ENCODE data around the gene TMEM95.

Gene TMEM95, protein sequence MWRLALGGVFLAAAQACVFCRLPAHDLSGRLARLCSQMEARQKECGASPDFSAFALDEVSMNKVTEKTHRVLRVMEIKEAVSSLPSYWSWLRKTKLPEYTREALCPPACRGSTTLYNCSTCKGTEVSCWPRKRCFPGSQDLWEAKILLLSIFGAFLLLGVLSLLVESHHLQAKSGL

DNA sequence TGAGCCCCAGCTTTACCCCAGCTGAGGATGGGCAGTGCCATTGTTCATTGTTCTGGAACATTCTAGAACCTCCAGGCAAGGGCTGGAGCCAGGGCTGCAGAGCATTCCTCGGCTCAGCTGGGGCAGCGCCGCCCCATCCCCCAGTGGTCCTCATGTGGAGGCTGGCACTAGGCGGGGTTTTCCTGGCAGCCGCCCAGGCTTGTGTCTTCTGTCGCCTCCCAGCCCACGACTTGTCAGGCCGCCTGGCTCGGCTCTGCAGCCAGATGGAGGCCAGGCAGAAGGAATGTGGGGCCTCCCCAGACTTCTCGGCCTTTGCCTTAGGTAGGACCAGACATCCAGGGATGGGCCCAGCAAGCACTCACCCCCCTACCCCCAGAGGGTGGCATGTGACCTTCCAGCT is at the start of gene TMEM95:
Gene TMEM95, plus strand, starts transcription at position 104 of the 400 bp plus-strand sequence. Its CDS starts 49 bp downstream, at position 153.
- DNase-seq: no peak

DNA sequence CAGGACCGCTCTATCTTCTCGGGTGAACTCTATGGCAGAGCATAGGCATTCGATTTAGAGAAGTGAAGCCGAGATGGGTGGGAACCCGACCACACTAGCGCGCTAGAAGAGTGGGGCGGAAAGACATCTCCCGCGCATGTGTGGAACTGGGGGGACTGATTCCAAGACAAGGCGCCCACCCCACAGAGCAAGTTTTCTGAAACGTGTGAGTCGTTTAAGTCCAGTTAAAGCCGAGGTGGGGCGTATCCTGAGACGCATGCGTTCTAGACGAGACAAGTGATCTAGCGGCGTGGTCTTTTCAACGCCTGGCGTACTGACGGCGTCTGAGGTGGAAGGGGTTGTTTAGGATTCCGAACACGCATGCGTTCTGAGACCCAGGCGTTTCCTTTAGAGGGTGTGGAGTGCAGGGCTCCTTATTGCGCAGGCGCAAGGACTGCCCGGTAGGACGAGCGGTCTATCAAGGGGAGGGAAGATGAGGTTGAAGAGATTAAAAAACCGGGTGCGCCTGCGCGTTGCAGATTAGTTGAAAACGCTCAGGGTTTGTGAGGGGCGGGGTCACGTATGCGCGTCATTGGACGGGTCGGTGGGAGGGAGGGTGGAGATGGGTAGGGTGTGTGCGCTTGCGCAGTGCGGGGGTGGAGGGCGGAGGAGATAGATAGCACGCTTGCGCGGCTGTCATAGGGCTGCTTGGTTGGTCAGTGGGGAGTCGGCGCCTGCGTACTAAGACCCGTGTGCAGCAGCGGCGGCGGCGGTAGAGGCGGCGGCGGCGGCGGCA is 47.9 kb upstream of the TMEM95 start, which contains the start of gene EIF5A:
Gene EIF5A, plus strand, starts transcription at position 718 of the 775 bp plus-strand sequence. CDS start 2,008 bp downstream, outside the sequence.
- DNase-seq: peak; percentile 100

DNA sequence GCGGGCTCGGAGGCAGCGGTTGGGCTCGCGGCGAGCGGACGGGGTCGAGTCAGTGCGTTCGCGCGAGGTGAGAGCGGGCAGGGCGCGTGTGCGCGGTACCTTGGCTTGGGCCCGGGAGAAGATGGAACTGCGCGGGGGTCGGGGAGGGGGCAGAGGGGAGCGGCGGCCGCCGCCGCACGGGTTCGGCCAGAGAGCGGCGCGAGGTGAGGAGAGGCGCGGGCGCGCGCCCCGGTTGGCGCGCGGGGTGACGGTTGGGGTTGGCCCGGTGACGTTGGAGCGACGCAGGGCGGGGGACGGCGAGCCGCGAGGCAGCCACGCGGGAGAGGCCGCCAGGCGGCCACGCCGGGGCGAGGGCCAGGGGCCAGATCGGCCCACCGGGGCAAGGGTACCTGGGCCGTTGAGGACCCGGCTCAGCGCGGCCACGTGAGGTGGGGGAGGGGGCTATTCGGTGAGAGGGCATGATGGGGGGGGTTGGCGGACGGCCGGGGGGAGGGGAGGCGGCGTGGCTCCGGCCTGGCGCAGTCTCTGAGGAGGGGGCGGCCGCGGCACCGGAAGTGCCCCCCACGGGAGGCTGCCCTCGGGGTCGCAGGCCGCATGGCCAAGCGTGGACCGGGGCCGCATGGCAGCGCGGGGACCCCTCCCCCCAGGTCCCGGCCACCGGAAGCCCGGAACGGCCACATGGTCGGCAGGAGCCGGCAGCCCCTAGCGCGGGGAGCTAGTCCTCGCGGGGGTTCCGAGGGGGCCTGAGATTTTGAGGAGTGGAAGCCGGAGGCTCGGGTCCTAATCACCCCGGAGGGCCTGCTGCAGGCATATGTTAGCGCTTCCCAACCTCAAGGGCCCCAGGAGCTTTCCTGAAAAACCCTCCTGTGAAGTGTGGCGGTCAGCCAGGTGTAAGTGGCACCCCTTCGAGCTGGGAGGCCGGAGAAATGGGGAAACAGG is 47.0 kb upstream of the TMEM95 start:
- peak; percentile 50 for DNase-seq

DNA sequence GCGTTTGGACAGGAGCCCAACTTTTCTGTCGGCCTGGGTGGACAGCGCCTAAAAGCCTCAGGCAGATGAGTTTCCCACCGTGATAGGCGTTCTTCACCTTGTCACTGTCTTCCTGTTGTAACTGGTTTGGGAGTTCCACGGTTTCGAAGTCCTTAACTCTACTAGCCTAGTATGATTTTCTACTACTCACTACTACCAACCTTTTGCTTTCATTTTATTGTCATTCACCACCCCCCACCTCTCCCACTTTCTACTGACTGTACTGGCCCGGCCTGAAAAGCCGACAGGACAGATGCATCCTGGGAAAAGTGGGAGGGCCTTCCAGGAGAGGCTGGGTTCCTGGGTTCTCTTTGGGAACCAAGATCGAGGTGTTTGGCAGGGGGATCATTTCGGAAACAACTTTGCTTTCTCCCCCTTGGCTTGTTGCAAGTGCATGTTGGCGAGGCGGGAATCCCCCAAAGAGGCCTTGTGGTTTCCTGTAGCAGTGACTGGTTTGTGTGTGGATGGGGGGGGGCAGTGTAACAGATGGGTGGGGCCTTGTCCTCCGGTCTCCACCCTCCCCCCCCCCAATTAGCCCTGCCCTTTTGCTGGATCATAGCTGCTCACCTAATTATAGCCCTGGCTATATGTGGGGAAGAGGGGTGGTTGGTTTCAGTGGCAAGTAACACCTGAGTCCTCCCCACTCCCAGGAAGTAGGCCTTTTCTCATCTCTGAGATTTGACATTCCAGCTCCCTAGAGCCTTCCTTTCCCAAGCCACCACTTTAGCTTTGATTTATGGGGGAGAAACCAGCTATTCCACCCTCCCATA is 46.1 kb upstream of the TMEM95 start:
- DNase-seq: peak; percentile 89

DNA sequence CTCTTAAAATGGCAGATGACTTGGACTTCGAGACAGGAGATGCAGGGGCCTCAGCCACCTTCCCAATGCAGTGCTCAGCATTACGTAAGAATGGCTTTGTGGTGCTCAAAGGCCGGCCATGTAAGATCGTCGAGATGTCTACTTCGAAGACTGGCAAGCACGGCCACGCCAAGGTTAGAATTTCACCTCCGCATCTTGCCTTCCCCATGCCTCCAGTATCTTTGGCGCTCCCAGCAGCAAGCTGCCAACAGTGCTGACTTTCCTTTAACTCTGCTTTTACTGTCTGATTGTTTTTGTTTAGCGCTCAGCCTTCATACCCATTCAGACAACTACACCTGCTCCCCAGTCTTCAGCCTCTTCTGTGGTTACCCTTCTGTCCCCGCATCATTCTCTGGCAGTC is 45.3 kb upstream of the TMEM95 start:
- no peak for DNase-seq

DNA sequence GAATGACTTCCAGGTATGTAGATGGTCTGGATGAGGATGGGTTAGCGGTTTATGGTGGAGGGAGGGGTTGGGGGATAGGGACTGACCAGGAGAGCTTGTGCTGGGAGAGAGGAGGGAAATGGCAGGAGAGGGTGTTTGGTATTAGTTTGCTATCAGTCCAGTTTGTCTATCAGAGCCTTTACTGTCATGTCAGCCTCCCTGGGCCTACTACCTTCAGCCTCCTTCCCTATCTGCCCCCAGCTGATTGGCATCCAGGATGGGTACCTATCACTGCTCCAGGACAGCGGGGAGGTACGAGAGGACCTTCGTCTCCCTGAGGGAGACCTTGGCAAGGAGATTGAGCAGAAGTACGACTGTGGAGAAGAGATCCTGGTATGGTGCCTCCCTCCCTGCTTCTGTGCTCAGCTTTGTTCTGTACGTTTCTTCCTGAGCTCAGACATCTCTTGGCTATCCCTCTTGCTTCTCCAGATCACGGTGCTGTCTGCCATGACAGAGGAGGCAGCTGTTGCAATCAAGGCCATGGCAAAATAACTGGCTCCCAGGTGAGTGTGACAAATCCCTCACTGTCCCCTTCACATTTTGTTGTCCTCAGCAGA is 43.7 kb upstream of the TMEM95 start:
- DNase-seq: no peak

DNA sequence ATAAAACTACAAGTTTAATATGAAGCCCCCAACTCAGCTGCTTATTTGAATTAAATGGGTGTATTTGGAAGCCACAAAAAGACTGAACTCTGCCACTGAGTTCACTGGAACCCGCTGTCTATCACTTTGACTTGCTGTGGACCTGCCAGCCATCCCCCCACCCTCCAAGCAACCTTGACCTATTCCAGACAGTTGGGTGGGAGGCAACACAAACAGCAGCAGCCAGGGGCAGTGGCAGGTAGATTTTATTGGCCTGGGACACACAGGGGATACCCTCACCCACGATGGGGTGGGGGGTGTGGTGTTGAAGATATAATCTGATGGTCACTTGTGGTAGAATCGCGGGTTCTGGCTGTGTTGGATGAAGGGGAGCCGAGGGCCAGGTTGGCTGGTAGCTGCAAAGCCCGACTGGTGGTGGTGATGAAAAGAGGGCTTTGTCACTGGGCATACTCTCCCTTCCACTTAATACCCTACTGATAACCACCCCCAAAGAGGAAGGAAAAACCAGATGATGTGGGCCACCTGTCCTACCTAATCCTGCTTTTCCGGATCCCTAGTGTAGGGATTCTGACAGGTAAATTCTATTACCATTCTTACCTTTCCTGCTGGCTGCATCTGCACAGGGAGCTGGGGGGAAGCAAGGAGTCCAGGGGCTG is 42.4 kb upstream of the TMEM95 start:
- DNase-seq: no peak

DNA sequence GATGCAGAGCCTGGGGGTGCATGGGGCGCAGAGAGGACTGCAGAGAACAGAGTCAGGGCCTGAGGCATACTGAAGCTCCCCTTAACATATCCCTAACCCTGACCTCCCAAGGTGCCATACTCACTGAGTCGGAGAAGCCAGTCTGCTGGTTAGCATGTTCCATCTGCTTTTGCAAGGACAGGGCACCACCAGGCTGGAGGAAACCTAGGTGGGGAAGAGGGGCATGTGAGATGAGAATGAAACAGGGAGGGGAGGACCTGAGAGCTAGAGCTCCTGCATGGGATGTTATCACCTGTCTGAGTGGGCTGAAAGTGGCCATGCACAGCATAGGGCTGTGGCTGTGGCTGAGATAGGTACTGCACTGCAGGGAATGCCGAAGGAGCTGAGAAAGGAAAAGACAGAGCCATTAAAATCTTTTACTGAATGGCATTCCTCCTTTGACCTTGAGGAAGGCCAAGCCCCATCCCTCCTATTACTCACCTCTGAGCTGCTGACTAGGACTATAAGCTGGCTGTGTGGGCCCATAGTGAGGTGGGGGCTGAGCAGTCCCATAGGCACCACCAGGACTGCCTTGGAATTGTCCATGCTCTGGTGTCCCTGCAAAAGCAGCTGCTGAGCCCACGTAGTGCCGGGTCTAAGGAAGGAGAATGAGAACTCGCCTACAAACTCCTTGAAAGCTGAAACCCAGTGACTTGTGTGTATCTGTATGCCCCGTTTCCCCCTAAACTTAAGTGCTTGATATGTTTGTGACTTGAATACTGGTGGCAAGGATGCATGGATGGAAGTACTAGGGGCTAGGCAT is 41.7 kb upstream of the TMEM95 start:
- DNase-seq: peak; percentile 31

DNA sequence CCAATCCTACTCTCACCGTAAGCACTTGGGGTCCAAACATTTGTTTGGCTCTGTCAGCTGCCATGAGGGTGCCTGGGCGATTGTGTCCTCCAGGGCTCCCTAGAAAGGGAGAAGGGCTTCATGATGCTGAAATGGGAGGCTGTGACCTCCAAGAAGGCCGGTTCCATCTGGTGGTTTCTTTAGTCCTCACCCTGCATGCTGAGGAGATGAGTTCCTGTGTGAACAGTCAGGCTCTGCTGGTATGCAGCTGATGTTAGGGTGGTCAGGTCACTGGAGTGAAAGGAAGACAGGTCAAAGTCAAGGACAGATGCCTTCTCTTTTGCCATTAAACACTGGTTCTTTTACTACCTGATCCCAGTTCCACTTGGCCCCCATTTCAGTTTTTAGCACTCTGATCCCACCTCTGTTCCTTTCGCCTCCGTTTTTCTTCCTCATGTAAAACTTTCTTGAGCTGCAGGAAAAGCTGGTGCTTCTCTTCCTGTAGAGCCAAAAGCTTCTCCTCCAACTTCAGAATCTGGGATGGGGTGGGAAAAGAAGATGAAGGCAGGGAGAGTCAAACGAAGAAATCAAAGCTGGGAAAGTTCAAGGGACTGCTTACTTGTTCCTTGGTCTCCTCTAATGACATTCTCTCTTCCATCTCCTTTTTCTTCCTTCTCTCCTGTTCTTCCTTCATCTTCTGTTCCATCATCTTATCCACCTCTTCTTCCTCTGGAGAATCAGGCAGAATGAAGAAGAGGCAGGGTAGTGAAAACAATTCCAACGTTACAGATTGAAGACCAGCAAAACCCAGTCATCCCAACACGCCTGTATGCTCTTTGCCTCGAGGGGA is 40.9 kb upstream of the TMEM95 start:
- no peak for DNase-seq

DNA sequence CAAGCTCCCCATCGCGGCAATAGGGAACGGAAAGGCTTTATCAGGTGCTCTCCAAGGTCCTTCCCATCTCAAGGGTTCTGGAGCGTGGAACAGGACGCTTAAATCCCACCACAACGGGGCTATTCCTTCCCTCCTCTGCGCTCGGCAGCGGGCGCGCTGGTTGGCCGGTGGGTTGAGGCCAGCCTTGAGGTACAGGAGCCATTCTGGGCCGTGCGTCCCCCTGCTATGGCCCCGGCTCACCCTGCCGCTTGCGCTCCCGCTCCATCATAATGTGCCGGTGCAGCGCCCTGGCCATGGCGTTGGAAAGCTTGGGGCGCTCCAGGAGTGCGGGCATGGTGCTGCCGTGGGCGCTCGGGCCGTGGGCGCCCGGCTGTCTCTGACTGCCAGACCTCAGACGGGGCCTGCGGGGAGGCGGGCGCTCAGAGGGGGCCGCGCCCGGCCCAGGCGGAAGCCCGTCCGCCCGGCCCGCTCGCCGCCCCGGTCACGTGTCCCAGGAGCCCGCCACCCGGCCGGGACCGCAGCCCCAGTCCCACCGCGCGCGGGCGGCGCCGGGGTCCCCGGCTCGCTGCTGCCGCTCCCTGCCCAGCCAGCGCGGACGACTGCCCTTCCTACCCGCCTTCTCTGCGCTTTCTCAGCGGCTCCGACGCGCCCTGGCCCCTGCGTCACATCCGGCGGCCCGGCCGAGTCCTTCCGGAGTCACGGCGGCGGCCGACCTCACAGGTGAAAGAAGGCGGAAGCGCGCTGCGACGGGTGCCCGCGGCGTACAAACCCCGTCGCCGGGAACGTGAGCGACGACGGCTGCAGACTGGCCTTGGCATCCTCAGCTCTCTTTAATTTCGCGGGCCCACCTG is 40.0 kb upstream of the TMEM95 start, which contains the start of gene GPS2:
Gene GPS2, minus strand, starts transcription at position 642 of the 851 bp plus-strand sequence. Its CDS starts 308 bp downstream, at position 334.
- peak; percentile 93 for DNase-seq

DNA sequence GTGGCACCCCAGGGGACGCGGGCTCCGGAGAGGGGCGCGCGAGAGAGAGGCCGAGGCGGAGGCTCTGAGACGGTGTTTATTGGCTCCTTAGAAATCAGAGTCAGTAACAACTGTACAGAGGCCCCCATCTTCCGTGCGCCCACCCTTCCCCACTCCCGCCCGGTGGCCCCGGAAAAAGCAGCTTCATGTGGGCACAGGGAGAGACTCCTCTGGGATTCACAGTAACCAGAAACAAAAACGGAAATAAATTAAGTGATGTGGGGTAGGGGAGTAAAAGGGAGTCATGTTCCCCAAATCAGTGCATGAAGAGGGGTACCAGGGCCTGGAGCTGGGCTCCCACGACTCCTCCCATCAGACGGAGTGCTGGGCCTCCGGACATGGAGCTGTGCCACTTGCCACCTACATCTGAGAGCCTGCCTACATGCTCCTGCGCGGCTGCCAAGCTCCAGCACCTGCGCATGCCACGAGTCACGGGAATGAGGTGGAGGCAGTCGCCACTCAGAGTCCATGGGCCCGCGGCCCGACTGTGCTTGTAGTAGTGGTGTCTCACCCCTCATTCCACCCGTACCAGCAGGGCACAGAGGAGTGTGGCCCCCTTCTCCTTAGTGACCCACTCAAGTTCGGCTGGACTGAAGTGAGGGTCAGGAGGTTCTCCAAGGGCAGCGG is 39.3 kb upstream of the TMEM95 start:
- DNase-seq: no peak

DNA sequence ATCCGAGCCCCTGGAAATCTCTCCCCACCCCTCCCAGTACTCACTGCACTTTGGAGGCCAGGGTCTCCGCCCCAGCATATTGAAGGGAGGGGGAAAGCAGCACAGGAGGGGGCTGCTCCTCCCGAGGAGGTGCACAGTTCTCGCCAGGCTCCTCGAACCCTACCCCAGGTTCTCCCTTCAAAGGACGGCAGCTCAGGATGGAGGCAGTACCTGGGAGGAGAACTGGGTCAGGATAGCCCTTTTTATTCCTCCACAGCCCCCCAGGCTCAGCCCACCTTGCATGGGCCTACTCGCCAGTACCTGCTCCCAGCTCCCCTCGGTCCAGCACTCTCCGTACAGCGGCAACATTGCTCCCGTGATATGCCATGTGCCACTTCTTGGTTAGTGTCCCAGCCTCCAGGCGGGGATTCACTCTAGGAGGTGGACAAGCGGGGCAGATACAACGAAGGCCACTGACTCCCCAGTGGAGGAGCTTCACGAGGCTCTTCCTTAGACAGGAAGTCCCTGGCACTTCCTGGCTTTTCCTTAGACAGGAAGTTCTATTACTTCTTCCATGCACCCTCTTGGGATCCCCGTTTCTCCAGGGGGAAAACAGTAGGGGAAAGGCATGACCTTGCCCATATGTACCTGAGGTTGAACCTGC is 37.7 kb upstream of the TMEM95 start:
- DNase-seq: no peak

DNA sequence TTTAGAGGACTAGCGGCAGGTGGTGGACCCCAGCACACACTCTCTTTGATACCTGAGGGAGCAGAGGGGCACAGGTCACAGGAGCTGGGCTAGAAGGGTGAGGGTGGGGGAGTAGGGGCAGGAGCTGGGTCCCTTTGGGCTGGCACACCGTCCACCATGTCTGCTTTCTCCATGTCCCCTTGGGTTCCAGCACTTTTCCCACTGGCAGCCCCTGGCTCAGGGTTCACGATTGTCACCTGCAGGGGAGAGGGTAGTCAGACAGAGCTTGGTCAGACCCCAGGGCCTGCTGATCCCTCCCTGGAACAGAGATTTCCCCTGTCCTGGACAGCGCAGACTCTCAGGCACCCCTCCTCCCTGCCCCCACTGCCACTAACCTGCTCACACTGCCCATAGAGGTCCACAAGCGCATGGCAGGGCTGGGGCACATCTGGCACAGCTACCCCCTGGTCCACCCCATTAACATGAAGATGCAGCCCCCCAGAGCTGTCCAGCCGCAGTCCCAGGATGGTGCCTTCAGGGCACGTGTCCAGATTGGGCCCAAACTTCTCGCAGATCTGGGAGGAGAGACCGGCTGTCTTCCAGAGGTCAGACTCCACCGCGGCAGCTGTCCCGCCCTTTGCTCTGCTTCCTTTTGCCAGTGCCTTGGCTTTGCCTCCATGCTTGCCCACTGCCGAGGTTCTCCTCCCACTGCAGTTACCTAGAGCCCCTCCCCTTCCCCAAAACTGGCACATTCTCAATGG is 36.7 kb upstream of the TMEM95 start:
- no peak for DNase-seq

DNA sequence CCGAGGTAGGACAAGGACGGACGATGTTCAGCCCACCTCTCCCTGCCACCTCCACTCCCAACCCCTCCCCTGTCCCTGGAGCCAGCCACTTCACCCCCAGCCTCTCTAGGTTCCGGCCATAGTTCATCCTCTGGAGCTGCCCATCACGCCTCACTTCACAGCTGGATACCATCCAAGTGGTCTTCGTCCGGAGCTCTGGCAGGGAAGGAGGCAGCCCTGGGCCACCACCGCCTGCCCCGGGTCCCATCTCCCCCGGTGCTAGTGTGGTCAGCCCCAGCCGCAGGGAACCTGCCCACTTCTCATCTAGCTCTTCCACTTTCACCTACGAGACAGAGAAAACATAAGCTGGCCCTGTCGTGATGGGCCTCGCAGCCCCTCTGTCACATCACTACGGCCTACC is 33.5 kb upstream of the TMEM95 start:
- DNase-seq: no peak

DNA sequence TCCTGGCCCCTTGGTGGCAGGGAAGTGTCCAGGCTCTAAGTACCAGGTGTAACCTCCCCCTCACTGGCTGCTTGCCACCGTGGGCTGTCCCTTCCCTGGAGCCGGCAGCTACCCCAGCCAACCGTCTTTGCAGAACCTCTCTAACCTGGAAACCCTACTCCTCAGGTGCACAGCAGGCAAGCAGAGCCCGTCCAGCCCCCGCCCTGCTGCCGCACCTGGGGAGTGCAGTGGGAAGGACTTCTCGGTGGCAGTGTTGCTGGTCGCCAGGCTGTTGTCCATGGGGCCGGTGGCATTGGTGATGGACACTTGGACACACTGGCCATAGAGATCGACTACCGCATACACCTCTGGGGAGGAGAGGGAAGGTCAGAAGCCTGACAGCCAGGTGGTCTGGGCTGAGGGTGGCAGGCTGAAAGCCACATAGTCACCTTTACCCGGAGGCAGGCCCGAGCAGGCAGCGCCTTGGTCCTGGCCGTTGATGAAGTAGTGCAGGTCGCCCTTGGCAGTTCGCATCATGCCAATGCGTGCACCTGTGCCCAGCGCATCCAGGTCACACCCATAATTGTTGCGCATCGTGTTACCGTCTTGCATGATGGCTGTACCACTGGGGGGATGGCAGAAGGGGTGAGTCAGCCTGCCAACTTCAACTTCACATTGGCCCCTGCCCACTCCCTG is 32.3 kb upstream of the TMEM95 start:
- no peak for DNase-seq
